Activated CD8-positive, alpha-beta memory T cell treated with anti-CD3 and anti-CD28 coated beads, Interleukin-2, amount 10 ng/mL, durations not matched to agents 7 days and 5 days (primary cell): ENCODE data around the gene ACAD10. TPM values are rescaled to one million over a fixed set of nuclear protein-coding genes. Genes with fewer than 3 reads are reported as not detected.
A peak's percentile ranks its signal among the peaks of the same experiment; 100 is the strongest.
"Not testable (repeated sequence)": the region's sequence is repeated elsewhere in the genome, so short reads cannot be mapped to it uniquely, and the experiment has no call there.

ENCODE experiments used
- ATAC-seq: fragments of 150-1000 bp; cut with Tn5 transposase; one replicate; pipeline ENCODE4 v1.10.0; 2021; ENCODE audit warnings: moderate library complexity
- CTCF ChIA-PET: fragments of 350-600 bp; sonication (Branson Sonifier 250); formaldehyde crosslinking; loops from one replicate; lab custom pipeline; 2021; ENCODE audit warnings: antibody characterized with exemption; lab: Charles Lee
- DNase-seq: peaks from one replicate; pipeline ENCODE4 v3.0.0-alpha.2; 2020
- H3K27ac Mint-ChIP-seq: one replicate; pipeline ENCODE4 v1.8.0; 2021; ENCODE audit warnings: mild to moderate bottlenecking, mixed read lengths
- H3K27me3 Mint-ChIP-seq: one replicate; pipeline ENCODE4 v1.8.0; 2021; ENCODE audit warnings: mixed read lengths
- H3K36me3 Mint-ChIP-seq: one replicate; pipeline ENCODE4 v1.8.0; 2021; ENCODE audit warnings: mild to moderate bottlenecking, mixed read lengths
- H3K4me1 Mint-ChIP-seq: one replicate; pipeline ENCODE4 v1.8.0; 2021; ENCODE audit warnings: mixed read lengths
- H3K4me3 Mint-ChIP-seq: one replicate; pipeline ENCODE4 v1.8.0; 2021; ENCODE audit warnings: mild to moderate bottlenecking, moderate library complexity, mixed read lengths
- H3K9me3 Mint-ChIP-seq: one replicate; pipeline ENCODE4 v1.8.0; 2022; ENCODE audit warnings: low read depth, mixed read lengths
- total RNA-seq, 2 experiments: library from RNA; stranded (reverse); gene quantifications; one replicate each; pipeline ENCODE4 v1.2.3, GENCODE V29; 2021

The ACAD10 gene
- 10 to 100 TPM; 24.7 to 30.3 TPM for total RNA-seq

- Mint-ChIP-seq H3K27ac (peak within 1 kb of the TSS; percentile 91), H3K4me1 (peaks cover 35% of the 10 kb centered on the region)
- CTCF ChIA-PET = interaction anchor here (0.6 to 2.6 kb wide), 11 partner anchors 8 to 1058 kb away, joined by 3 to 15 read pairs (median 3); no protein-coding TSS in a partner anchor
Observed at GRCh38 chr12:111685811-111686573, at the start of gene ACAD10, which contains the start of gene BRAP. Gene ACAD10 (plus strand): TSS chr12:111686053. CDS start chr12:111692710, 6,657 bp downstream. Gene BRAP (minus strand): TSS chr12:111685956. CDS start chr12:111685792, 164 bp downstream.

GRCh38 chr12:111636209-111636945, 49.5 kb upstream of the ACAD10 start:
- Mint-ChIP-seq H3K36me3 (no peaks in the 10 kb centered on the region), H3K27me3 (no peaks in the 10 kb centered on the region), H3K4me3 (no peak overlapping the region), H3K27ac (no peak overlapping the region), H3K4me1 (no peaks in the 10 kb centered on the region), H3K9me3 (no peaks in the 10 kb centered on the region)
- DNase-seq (no peak), ATAC-seq (no peak)
- CTCF ChIA-PET = no interaction called here

More at GRCh38 chr12:111685811-111686573, at the start of gene ACAD10, which contains the start of gene BRAP:
- ATAC-seq = peak; percentile 97
- Mint-ChIP-seq H3K27me3 (no peaks in the 10 kb centered on the region), H3K9me3 (no peaks in the 10 kb centered on the region), H3K36me3 (peaks cover 19% of the 10 kb centered on the region), H3K4me3 (peak within 1 kb of the TSS; percentile 96)
- peak; percentile 96 for DNase-seq

GRCh38 chr12:111638556-111638955, 47.3 kb upstream of the ACAD10 start:
- Mint-ChIP-seq H3K4me3 (no peak overlapping the region), H3K4me1 (no peaks in the 10 kb centered on the region), H3K27ac (no peak overlapping the region), H3K9me3 (no peaks in the 10 kb centered on the region), H3K27me3 (no peaks in the 10 kb centered on the region), H3K36me3 (peaks cover 5% of the 10 kb centered on the region)
- CTCF ChIA-PET = no interaction called here
- no peak for ATAC-seq
- DNase-seq = no peak

GRCh38 chr12:111640506-111640905, 45.3 kb upstream of the ACAD10 start:
- Mint-ChIP-seq H3K27me3 (no peaks in the 10 kb centered on the region), H3K27ac (no peak overlapping the region), H3K36me3 (peaks cover 14% of the 10 kb centered on the region), H3K9me3 (no peaks in the 10 kb centered on the region), H3K4me3 (no peak overlapping the region), H3K4me1 (no peaks in the 10 kb centered on the region)
- DNase-seq (no peak), ATAC-seq (no peak)
- CTCF ChIA-PET = interaction anchor here (1.2 kb wide), 1 partner anchor 244 kb away, joined by 4 read pairs; no protein-coding TSS in a partner anchor

- no peak overlapping the region for H3K27ac Mint-ChIP-seq
- H3K9me3 Mint-ChIP-seq = no peaks in the 10 kb centered on the region
- DNase-seq (no peak), ATAC-seq (no peak)
- H3K27me3 Mint-ChIP-seq = no peaks in the 10 kb centered on the region
- peaks cover 20% of the 10 kb centered on the region for H3K36me3 Mint-ChIP-seq
- no peak overlapping the region for H3K4me3 Mint-ChIP-seq
- CTCF ChIA-PET = interaction anchor here (1.4 kb wide), 1 partner anchor 9 kb away, joined by 3 read pairs; no protein-coding TSS in a partner anchor
- H3K4me1 Mint-ChIP-seq = no peaks in the 10 kb centered on the region
Observed at GRCh38 chr12:111642681-111643426, 43.0 kb upstream of the ACAD10 start.

GRCh38 chr12:111643427-111643826, 42.4 kb upstream of the ACAD10 start:
- no peak overlapping the region for H3K27ac Mint-ChIP-seq
- H3K9me3 Mint-ChIP-seq = no peaks in the 10 kb centered on the region
- ATAC-seq = no peak
- H3K27me3 Mint-ChIP-seq = no peaks in the 10 kb centered on the region
- DNase-seq = no peak
- CTCF ChIA-PET = interaction anchor here (1.4 kb wide), 1 partner anchor 9 kb away, joined by 3 read pairs; no protein-coding TSS in a partner anchor
- H3K36me3 Mint-ChIP-seq = peaks cover 20% of the 10 kb centered on the region
- H3K4me3 Mint-ChIP-seq = no peak overlapping the region
- H3K4me1 Mint-ChIP-seq = no peaks in the 10 kb centered on the region

GRCh38 chr12:111645433-111645832, 40.4 kb upstream of the ACAD10 start:
- no peak overlapping the region for H3K4me3 Mint-ChIP-seq
- peaks cover 30% of the 10 kb centered on the region for H3K36me3 Mint-ChIP-seq
- H3K4me1 Mint-ChIP-seq = no peaks in the 10 kb centered on the region
- H3K27ac Mint-ChIP-seq = no peak overlapping the region
- no peak for ATAC-seq
- CTCF ChIA-PET = no interaction called here
- no peak for DNase-seq
- no peaks in the 10 kb centered on the region for H3K27me3 Mint-ChIP-seq
- H3K9me3 Mint-ChIP-seq = no peaks in the 10 kb centered on the region

- Mint-ChIP-seq H3K4me1 (no peaks in the 10 kb centered on the region), H3K36me3 (peaks cover 28% of the 10 kb centered on the region), H3K4me3 (no peak overlapping the region), H3K27ac (no peak overlapping the region), H3K27me3 (no peaks in the 10 kb centered on the region), H3K9me3 (no peaks in the 10 kb centered on the region)
- ATAC-seq = no peak
- CTCF ChIA-PET = no interaction called here
- DNase-seq = no peak
Observed at GRCh38 chr12:111650912-111651311, 34.9 kb upstream of the ACAD10 start.

GRCh38 chr12:111652530-111652929, 33.3 kb upstream of the ACAD10 start:
- H3K9me3 Mint-ChIP-seq, CTCF ChIA-PET, ATAC-seq, H3K4me3 Mint-ChIP-seq, H3K4me1 Mint-ChIP-seq, H3K27me3 Mint-ChIP-seq, DNase-seq, H3K27ac Mint-ChIP-seq: not testable (repeated sequence)
- H3K36me3 Mint-ChIP-seq = peaks cover 30% of the 10 kb centered on the region

- H3K4me1 Mint-ChIP-seq = no peaks in the 10 kb centered on the region
- peaks cover 32% of the 10 kb centered on the region for H3K36me3 Mint-ChIP-seq
- CTCF ChIA-PET = no interaction called here
- H3K27me3 Mint-ChIP-seq = no peaks in the 10 kb centered on the region
- no peak overlapping the region for H3K27ac Mint-ChIP-seq
- H3K4me3 Mint-ChIP-seq = no peak overlapping the region
- no peak for ATAC-seq
- H3K9me3 Mint-ChIP-seq = no peaks in the 10 kb centered on the region
- no peak for DNase-seq
Observed at GRCh38 chr12:111653596-111653995, 32.3 kb upstream of the ACAD10 start.

GRCh38 chr12:111655356-111655755, 30.5 kb upstream of the ACAD10 start:
- DNase-seq (no peak), ATAC-seq (no peak)
- Mint-ChIP-seq H3K4me3 (no peak overlapping the region), H3K4me1 (no peaks in the 10 kb centered on the region), H3K27me3 (no peaks in the 10 kb centered on the region), H3K9me3 (no peaks in the 10 kb centered on the region), H3K36me3 (peaks cover 23% of the 10 kb centered on the region), H3K27ac (no peak overlapping the region)
- CTCF ChIA-PET = interaction anchor here (0.5 to 0.7 kb wide), 4 partner anchors 18 to 1526 kb away, joined by 3 to 4 read pairs (median 4); no protein-coding TSS in a partner anchor

GRCh38 chr12:111656016-111656415, 29.8 kb upstream of the ACAD10 start:
- H3K9me3 Mint-ChIP-seq = no peaks in the 10 kb centered on the region
- peaks cover 24% of the 10 kb centered on the region for H3K36me3 Mint-ChIP-seq
- ATAC-seq (no peak), DNase-seq (no peak)
- H3K4me1 Mint-ChIP-seq = no peaks in the 10 kb centered on the region
- H3K27me3 Mint-ChIP-seq = no peaks in the 10 kb centered on the region
- CTCF ChIA-PET = no interaction called here
- no peak overlapping the region for H3K27ac Mint-ChIP-seq
- no peak overlapping the region for H3K4me3 Mint-ChIP-seq

GRCh38 chr12:111664499-111664898, 21.4 kb upstream of the ACAD10 start:
- H3K27me3 Mint-ChIP-seq = no peaks in the 10 kb centered on the region
- no peak for ATAC-seq
- H3K4me1 Mint-ChIP-seq = no peaks in the 10 kb centered on the region
- no peaks in the 10 kb centered on the region for H3K9me3 Mint-ChIP-seq
- no peak overlapping the region for H3K4me3 Mint-ChIP-seq
- CTCF ChIA-PET = interaction anchor here (1.3 kb wide), 1 partner anchor 10 kb away, joined by 3 read pairs; no protein-coding TSS in a partner anchor
- no peak overlapping the region for H3K27ac Mint-ChIP-seq
- no peak for DNase-seq
- H3K36me3 Mint-ChIP-seq = peaks cover 21% of the 10 kb centered on the region
